Ramos (cell line): ENCODE results near the gene FAM50A.
"Not testable (repeated sequence)": the region's sequence is repeated elsewhere in the genome, so short reads cannot be mapped to it uniquely, and the experiment has no call there.

Experiments
- in situ Hi-C: fragments of 300-500 bp; cut with MboI; formaldehyde crosslinking; loops from one replicate; pipeline ENCODE4 v1.14.3; 2022; ENCODE audit warnings: low sequenced_read_pairs; ENCODE audit not compliant: unreplicated experiment

FAM50A gene

GRCh38 chrX:154443992-154444754, at the start of gene FAM50A:
Gene FAM50A, plus strand, starts transcription at chrX:154444141. Its CDS starts 95 bp downstream, at chrX:154444236.
- in situ Hi-C loops: no loop called here

GRCh38 chrX:154396363-154396762, 47.6 kb upstream of the FAM50A start:
- in situ Hi-C loops: not testable (repeated sequence)

- in situ Hi-C loops: no loop called here
Measured at GRCh38 chrX:154396973-154397887, 46.7 kb upstream of the FAM50A start.

GRCh38 chrX:154397888-154398667, 45.9 kb upstream of the FAM50A start, which contains the start of gene RPL10:
Gene RPL10, plus strand, starts transcription at chrX:154398377. Its CDS starts 143 bp downstream, at chrX:154398520.
- in situ Hi-C loops: no loop called here

- in situ Hi-C loops: no loop called here
Measured at GRCh38 chrX:154398668-154399526, 45.0 kb upstream of the FAM50A start.

- in situ Hi-C loops: loop anchor here (25.0 kb wide), 1 partner anchor 138 kb away; the partner anchor contains the start of genes G6PD and IKBKG
Measured at GRCh38 chrX:154399527-154400368, 44.2 kb upstream of the FAM50A start.

- in situ Hi-C loops: loop anchor here (25.0 kb wide), 1 partner anchor 137 kb away; the partner anchor contains the start of genes G6PD and IKBKG
Measured at GRCh38 chrX:154400369-154400817, 43.5 kb upstream of the FAM50A start.

GRCh38 chrX:154401045-154401799, 42.7 kb upstream of the FAM50A start:
- in situ Hi-C loops: loop anchor here (25.0 kb wide), 1 partner anchor 136 kb away; the partner anchor contains the start of genes G6PD and IKBKG

GRCh38 chrX:154401918-154402621, 41.9 kb upstream of the FAM50A start:
- in situ Hi-C loops: loop anchor here (25.0 kb wide), 1 partner anchor 135 kb away; the partner anchor contains the start of genes G6PD and IKBKG

GRCh38 chrX:154402622-154403127, 41.3 kb upstream of the FAM50A start:
- in situ Hi-C loops: loop anchor here (25.0 kb wide), 1 partner anchor 135 kb away; the partner anchor contains the start of genes G6PD and IKBKG

GRCh38 chrX:154403192-154403591, 40.7 kb upstream of the FAM50A start:
- in situ Hi-C loops: loop anchor here (25.0 kb wide), 1 partner anchor 134 kb away; the partner anchor contains the start of genes G6PD and IKBKG

- in situ Hi-C loops: loop anchor here (25.0 kb wide), 1 partner anchor 133 kb away; the partner anchor contains the start of genes G6PD and IKBKG
Measured at GRCh38 chrX:154403858-154404257, 40.1 kb upstream of the FAM50A start.

GRCh38 chrX:154404625-154405192, 39.2 kb upstream of the FAM50A start:
- in situ Hi-C loops: loop anchor here (25.0 kb wide), 1 partner anchor 133 kb away; the partner anchor contains the start of genes G6PD and IKBKG

GRCh38 chrX:154408659-154409221, 35.2 kb upstream of the FAM50A start:
- in situ Hi-C loops: loop anchor here (25.0 kb wide), 1 partner anchor 129 kb away; the partner anchor contains the start of genes G6PD and IKBKG

GRCh38 chrX:154409222-154409871, 34.6 kb upstream of the FAM50A start, which contains the start of gene DNASE1L1:
Gene DNASE1L1, minus strand, starts transcription at chrX:154409254. Its CDS starts 3,686 bp downstream, at chrX:154405568.
- in situ Hi-C loops: loop anchor here (25.0 kb wide), 1 partner anchor 128 kb away; the partner anchor contains the start of genes G6PD and IKBKG
